Thoracic aorta endothelial cell (primary cell): ENCODE results near the gene COQ3. TPM values are rescaled to one million over a fixed set of nuclear protein-coding genes. Genes with fewer than 3 reads are reported as not detected.

Experiments
- total RNA-seq: library from RNA; depleted of rRNA; stranded (reverse); fragments of >200 nt; gene quantifications from 2 replicates; pipeline ENCODE4 v1.2.3, GENCODE V29; 2012

COQ3 gene, protein sequence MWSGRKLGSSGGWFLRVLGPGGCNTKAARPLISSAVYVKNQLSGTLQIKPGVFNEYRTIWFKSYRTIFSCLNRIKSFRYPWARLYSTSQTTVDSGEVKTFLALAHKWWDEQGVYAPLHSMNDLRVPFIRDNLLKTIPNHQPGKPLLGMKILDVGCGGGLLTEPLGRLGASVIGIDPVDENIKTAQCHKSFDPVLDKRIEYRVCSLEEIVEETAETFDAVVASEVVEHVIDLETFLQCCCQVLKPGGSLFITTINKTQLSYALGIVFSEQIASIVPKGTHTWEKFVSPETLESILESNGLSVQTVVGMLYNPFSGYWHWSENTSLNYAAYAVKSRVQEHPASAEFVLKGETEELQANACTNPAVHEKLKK
- total RNA-seq = 5.2 and 6.7 TPM in 2 replicates

DNA sequence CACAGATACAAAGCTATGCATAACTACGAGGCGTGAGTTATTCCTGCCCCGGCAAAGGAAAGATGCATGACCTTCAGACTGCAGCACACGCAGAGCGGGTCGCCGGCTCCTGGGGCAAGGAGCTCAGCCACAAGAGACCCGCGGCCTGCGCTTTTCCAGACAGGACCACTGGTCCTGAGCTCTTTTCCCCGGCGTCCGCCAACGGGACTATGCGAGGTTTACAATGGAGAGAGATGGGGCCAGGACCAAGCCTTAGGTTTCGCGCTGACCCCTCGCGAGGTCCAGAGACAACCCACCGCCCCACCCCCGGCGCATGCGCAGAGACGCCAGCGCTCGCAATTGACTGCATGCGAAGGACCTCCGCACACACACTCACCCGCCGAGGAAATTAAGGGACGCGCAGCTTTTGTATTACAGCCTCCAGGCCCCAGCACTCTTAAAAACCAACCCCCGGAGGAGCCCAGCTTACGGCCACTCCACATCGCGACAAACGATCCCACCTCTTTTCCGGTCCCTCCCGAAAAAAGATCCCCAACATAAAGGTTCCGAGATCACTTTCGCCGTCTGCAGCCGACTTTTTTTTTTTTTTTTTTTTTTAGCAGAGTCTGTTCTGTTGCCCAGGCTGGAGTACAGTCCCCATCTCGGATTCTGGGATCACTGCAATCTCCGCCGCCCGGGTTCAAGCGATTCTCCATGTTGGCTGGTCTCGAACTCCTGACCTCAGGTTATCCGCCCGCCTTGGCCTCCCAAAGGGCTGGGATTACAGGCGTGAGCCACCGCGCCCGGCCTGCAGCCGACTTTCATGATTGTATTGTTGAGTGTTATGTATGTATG lies at the start of gene COQ3:
COQ3 (minus strand) TSS at position 498 of the 834 bp plus-strand sequence; CDS start at position 482, 16 bp downstream.

DNA sequence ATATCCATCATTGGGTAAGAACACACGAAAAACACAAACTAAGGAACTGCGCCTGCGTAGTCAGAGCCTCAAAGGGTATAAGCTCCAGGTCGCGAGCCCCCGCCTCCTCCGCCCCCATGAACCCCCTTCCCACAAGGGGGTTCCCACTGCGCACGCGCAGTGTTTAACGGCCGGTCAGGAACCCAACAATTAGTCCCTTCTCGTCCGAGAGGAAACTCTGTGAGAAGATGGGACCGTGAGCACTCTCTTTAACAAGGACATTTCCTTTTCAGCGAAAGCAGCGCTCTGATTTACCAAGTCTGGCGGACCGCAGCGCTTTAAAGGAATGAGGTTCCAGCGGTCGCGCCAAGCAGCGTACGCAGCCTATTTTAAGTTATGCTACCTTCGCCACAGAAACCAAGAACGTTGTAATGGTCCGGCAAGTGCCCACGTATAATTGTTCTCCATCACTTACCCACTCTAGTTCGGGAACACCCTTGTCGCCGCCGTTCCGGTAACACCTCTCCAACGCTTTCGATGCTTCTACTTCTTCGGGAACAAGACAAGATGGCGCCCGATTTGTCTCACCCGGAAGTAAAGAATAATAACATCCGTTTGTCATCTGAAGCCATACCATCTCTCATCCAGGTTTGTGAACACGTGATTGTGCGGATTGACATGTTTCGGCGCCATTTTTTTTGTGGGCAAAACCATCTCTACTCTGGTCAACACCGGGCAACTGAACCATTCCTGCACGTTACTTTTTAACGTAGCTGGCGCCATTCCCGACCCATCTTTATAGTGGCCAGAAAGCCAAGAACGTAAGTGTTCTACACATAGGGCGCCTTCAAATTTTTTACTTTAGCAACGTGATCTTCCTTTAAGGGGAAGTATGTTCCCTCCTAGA lies 31.0 kb upstream of the COQ3 start, which contains the start of gene PNISR:
PNISR (minus strand) TSS at position 548 of the 886 bp plus-strand sequence. CDS start 10,649 bp downstream, outside the sequence.

DNA sequence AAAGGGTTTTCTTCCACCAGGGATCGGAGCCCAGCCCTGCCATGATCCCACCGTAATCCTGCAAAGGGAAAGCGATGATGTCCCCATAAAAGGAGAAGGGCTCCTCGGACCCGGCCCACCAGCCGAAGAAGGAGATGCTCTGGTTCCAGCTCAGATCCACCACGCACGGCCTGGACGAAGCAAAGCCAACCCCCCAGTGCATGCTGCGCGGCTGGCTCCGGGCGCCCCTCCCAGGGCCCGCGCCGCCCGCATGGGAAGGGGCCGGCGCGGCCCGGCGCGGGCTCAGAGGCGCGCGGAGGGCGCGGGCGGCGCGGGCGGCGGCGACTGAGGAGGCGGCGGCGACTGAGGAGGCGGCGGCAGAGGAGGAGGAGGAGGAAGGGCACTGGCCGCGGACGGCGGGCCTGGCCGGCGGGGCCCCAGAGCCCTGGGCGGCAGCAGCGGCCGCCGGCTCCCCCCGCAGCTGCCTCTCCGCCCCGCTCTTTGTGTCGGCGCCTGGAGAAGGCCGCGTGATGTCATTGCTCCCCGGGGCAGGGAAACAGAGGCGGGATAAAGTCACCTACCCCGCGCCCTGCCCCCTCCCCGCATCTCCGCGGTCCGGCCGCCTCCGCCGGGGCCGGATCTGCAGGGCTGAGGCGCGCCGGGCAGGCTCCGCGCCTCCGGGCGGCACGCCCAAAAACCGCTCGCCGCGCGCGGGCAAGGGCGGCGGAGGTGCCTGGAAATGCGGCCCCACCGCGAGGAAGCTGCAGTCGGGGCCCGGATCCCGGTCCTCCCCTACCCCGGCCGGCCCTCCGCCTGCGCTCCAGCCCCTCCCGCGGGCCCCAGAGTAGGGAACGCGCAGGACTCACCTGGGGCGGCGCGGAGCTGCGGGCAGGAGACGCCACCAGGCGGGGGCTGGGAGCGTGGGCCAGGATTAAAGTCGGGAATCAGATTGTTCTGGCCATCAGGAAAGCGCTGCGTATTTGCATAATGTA lies 44.5 kb downstream of the COQ3 start, which contains the start of gene FAXC:
FAXC (minus strand) TSS at position 504 of the 971 bp plus-strand sequence; CDS start at position 202, 302 bp downstream.

Other genes starting within 250 kb of the COQ3 start
- gene FAXC, start 44.5 kb downstream of the COQ3 start, total RNA-seq = 0.27 and 1.1 TPM in 2 replicates
- gene PNISR, start 31.1 kb upstream of the COQ3 start, total RNA-seq = 99.3 and 114 TPM in 2 replicates
- gene USP45, start 121.2 kb upstream of the COQ3 start, total RNA-seq = 26.3 and 30.1 TPM in 2 replicates
- gene CCNC, start 174.5 kb upstream of the COQ3 start, total RNA-seq = 142 and 154 TPM in 2 replicates
- gene PRDM13, start 212.6 kb upstream of the COQ3 start, total RNA-seq = not detected in 2 replicates